ENCODE data around the gene HECW1. TPM values are rescaled to one million over a fixed set of nuclear protein-coding genes. Genes with fewer than 3 reads are reported as not detected.
A peak's percentile ranks its signal among the peaks of the same experiment; 100 is the strongest.
"Not testable (repeated sequence)": the region's sequence is repeated elsewhere in the genome, so short reads cannot be mapped to it uniquely, and the experiment has no call there.

The HECW1 gene
- total RNA-seq, 1 experiment from 2014 or later, result 2.4 TPM

- DNase-seq (ENCODE audit: low read depth), result no peak
Measured at GRCh38 chr7:43461349-43462024, 349.0 kb downstream of the HECW1 start.

- no peak for DNase-seq (ENCODE audit: low read depth)
Measured at GRCh38 chr7:43462836-43463235, 350.4 kb downstream of the HECW1 start.

DNA sequence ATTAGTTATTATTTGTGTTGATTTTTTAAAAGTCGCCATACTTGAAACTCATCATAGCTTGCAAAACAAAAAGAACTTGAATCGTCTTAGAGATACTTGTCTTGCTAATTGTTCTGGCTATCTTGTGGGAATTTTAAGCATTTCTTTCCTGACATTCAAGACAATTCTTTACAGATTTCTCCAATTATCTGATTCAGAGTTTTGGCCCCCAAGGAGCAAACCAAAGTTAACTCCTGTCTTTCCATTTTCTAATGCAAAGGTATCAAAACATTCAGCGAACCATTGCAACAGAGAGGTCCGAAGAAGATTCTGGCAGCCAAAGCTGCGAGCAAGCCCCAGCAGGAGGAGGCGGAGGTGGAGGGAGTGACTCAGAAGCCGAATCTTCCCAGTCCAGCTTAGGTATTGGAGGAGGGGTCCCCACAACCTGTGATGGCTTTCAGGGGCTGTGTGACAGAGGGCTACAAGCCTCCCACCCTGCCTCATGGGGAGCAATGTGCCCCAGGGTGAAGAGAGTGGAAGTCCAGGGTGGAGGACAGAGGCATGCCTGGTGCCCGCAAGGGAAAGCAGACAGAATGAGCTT is 351.0 kb downstream of the HECW1 start:
- DNase-seq (ENCODE audit: low read depth), result no peak

GRCh38 chr7:43465581-43466554 is 353.4 kb downstream of the HECW1 start:
- DNase-seq (ENCODE audit: low read depth), result no peak

- DNase-seq (ENCODE audit: low read depth), result peak; percentile 53
Measured at GRCh38 chr7:43467406-43467805, 355.0 kb downstream of the HECW1 start.

GRCh38 chr7:43467846-43468245 is 355.4 kb downstream of the HECW1 start:
- no peak for DNase-seq (ENCODE audit: low read depth)

- no peak for DNase-seq (ENCODE audit: low read depth)
Measured at GRCh38 chr7:43469051-43469450, 356.6 kb downstream of the HECW1 start.

- no peak for DNase-seq (ENCODE audit: low read depth)
Measured at GRCh38 chr7:43470110-43470509, 357.7 kb downstream of the HECW1 start.

- DNase-seq (ENCODE audit: low read depth), result no peak
Measured at GRCh38 chr7:43475983-43476382, 363.5 kb downstream of the HECW1 start.

GRCh38 chr7:43476896-43477295 is 364.4 kb downstream of the HECW1 start:
- no peak for DNase-seq (ENCODE audit: low read depth)

- DNase-seq (ENCODE audit: low read depth), result peak; percentile 10
Measured at GRCh38 chr7:43479042-43479441, 366.6 kb downstream of the HECW1 start.

DNA sequence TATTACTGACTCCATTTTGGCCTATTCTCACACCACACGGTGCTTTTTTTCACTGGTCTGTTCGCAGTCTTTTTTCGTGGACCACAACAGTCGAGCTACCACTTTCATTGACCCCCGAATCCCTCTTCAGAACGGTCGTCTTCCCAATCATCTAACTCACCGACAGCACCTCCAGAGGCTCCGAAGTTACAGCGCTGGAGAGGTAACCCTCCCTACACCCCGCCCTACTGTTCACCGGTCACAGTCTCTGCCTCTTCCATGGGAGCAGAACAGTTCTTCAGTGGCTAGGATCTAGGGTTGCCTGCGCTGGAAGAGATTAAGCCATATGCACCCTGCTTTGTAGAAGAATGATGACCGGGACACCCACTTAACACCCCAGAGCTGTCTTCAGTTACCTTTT is 367.1 kb downstream of the HECW1 start:
- no peak for DNase-seq (ENCODE audit: low read depth)

DNA sequence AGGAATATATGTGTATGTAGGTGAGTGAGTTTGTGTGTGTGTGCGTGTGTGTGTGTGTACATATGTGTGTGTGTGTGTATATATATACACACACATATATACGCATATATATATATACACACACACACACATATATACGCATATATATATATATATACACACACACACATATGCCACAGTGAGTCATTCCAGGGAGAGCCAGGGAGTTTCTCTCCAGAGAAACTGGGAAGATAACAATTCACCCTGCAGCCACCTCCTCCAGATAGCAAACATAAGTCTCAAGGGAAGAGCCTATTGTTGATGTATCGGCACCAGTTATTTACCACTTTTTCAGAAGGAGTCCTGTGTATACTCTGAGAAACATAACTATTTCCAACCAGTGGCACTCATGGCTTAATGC is 368.1 kb downstream of the HECW1 start:
- no peak for DNase-seq (ENCODE audit: low read depth)

DNA sequence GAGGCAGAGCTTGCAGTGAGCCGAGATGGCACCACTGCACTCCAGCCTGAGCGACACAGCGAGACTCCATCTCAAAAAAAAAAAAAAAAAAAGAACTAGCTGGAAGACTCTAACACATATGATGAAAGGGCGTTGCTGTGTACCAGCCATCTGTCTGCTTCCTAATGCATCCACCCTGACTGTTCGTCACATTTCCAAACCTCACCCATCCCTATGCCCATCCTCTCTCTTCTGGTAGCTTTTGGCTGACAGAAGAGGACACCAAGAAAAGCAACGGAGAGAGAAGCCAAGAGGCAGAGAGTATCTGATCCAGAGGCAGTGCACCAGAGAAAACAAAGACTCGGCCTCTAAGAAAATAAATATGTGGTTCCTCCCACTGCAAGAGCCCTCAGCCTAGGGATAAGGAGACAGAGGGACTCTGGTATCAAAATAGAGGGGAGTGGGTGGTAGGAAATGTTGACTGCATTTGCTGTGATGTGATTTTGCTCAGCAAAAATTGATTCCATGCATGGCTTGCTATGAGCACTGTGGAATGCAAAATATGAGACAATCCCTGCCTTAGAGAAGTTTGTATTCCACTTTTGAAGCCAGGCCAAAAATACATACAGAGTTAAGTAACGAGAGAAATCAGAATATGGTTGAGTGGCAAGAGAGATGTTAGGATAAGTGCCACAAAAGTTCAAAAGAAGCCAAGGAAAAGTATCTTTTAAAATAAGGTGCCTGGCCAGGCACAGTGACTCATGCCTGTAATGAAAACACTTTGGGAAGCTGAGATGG is 369.6 kb downstream of the HECW1 start:
- DNase-seq (ENCODE audit: low read depth), result peak; percentile 16

DNA sequence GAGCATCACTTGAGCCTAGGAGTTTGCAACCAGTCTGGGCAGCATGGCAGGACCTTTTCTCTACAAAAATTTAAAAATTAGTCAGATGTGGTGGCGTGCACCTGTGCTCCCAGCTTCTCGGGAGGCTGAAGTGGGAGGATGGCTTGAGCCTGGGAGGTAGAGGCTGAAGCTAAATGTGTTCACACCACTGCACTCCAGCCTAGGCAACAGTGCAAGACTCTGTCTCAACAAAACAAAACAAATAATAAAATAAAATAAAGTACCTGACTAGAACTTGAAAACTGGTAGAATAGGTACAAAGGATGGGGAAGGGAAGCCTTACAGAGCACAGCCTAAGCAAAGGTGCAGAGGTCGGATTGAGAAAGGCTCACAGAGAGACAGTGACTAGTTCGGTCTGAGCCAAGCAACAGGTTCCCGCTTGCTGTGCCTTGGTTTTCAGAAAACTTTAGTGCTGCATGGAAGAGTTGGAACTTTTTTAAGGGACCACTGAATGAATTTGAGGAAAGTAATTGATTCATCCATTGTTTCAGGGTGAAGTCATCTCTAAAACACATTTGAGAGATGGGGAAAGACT is 370.3 kb downstream of the HECW1 start:
- no peak for DNase-seq (ENCODE audit: low read depth)

- no peak for DNase-seq (ENCODE audit: low read depth)
Measured at GRCh38 chr7:43484678-43485395, 372.4 kb downstream of the HECW1 start.

- no peak for DNase-seq (ENCODE audit: low read depth)
Measured at GRCh38 chr7:43485580-43485979, 373.1 kb downstream of the HECW1 start.

DNA sequence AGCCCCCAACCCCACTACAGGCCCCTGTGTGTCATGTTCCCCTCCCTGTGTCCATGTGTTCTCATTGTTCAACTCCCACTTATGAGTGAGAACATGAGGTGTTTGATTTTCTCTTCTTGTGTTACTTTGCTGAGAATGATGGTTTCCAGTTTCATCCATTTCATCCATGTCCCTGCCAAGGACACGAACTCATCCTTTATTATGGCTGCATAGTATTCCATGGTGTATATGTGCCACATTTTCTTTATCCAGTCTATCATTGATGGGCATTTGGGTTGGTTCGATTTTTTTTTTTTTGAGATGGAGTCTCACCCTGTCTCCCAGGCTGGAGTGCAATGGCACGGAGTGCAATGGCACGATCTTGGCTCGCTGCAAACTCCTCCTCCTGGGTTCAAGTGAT is 373.6 kb downstream of the HECW1 start:
- DNase-seq (ENCODE audit: low read depth), result not testable (repeated sequence)

GRCh38 chr7:43486634-43487033 is 374.2 kb downstream of the HECW1 start:
- DNase-seq (ENCODE audit: low read depth), result no peak

- no peak for DNase-seq (ENCODE audit: low read depth)
Measured at GRCh38 chr7:43487731-43488073, 375.3 kb downstream of the HECW1 start.

All from HT1080 (cell line).